ENCODE results near the gene CCR4. TPM values are rescaled to one million over a fixed set of nuclear protein-coding genes. Genes with fewer than 3 reads are reported as not detected.
"Not testable (repeated sequence)": the region's sequence is repeated elsewhere in the genome, so short reads cannot be mapped to it uniquely, and the experiment has no call there.

CCR4 gene
- total and polyA plus RNA-seq, 8 donors: 0.73 to 4.2 (median 2.1) TPM

GRCh38 chr3:32973982-32974381 lies 22.5 kb downstream of the CCR4 start:
- Histone ChIP-seq H3K4me1 (peaks cover 0 to 4% of the 10 kb centered on the region in 2 donors), H3K36me3 (no peaks in the 10 kb centered on the region), H3K27ac (no peak overlapping the region), H3K9me3 (no peaks in the 10 kb centered on the region), H3K27me3 (no peaks in the 10 kb centered on the region), H3K4me3 (no peak overlapping the region)
- TF ChIP-seq, protein P1, sequence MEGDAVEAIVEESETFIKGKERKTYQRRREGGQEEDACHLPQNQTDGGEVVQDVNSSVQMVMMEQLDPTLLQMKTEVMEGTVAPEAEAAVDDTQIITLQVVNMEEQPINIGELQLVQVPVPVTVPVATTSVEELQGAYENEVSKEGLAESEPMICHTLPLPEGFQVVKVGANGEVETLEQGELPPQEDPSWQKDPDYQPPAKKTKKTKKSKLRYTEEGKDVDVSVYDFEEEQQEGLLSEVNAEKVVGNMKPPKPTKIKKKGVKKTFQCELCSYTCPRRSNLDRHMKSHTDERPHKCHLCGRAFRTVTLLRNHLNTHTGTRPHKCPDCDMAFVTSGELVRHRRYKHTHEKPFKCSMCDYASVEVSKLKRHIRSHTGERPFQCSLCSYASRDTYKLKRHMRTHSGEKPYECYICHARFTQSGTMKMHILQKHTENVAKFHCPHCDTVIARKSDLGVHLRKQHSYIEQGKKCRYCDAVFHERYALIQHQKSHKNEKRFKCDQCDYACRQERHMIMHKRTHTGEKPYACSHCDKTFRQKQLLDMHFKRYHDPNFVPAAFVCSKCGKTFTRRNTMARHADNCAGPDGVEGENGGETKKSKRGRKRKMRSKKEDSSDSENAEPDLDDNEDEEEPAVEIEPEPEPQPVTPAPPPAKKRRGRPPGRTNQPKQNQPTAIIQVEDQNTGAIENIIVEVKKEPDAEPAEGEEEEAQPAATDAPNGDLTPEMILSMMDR (IDR thresholded peaks at IDR 0.05): no peak
- DNase-seq: no peak
- intact Hi-C loops (cut with DNase I): no loop called here
- ATAC-seq: no peak

GRCh38 chr3:32975891-32976595 lies 24.6 kb downstream of the CCR4 start:
- Histone ChIP-seq H3K27me3 (no peaks in the 10 kb centered on the region), H3K27ac (no peak overlapping the region), H3K4me1 (no peaks in the 10 kb centered on the region), H3K9me3 (no peaks in the 10 kb centered on the region), H3K36me3 (no peaks in the 10 kb centered on the region), H3K4me3 (no peak overlapping the region)
- TF ChIP-seq, protein P1 (IDR thresholded peaks at IDR 0.05): no peak
- ATAC-seq (no peak), DNase-seq (no peak)
- intact Hi-C loops (cut with DNase I): no loop called here

GRCh38 chr3:32977861-32978260 lies 26.4 kb downstream of the CCR4 start:
- no peaks in the 10 kb centered on the region for H3K27me3 ChIP-seq
- H3K27ac ChIP-seq: no peak overlapping the region
- no peaks in the 10 kb centered on the region for H3K4me1 ChIP-seq
- no peaks in the 10 kb centered on the region for H3K36me3 ChIP-seq
- no peaks in the 10 kb centered on the region for H3K9me3 ChIP-seq
- no peak overlapping the region for H3K4me3 ChIP-seq
- intact Hi-C loops (cut with DNase I): no loop called here
- TF ChIP-seq, protein P1 (IDR thresholded peaks at IDR 0.05): no peak
- no peak for DNase-seq
- no peak for ATAC-seq

- Histone ChIP-seq H3K4me1 (no peaks in the 10 kb centered on the region), H3K27ac (no peak overlapping the region), H3K4me3 (no peak overlapping the region), H3K27me3 (no peaks in the 10 kb centered on the region), H3K9me3 (no peaks in the 10 kb centered on the region), H3K36me3 (no peaks in the 10 kb centered on the region)
- TF ChIP-seq, protein P1 (IDR thresholded peaks at IDR 0.05): no peak
- DNase-seq: no peak
- ATAC-seq: no peak
- intact Hi-C loops (cut with DNase I): no loop called here
Measured at GRCh38 chr3:32978331-32978730, 26.9 kb downstream of the CCR4 start.

DNA sequence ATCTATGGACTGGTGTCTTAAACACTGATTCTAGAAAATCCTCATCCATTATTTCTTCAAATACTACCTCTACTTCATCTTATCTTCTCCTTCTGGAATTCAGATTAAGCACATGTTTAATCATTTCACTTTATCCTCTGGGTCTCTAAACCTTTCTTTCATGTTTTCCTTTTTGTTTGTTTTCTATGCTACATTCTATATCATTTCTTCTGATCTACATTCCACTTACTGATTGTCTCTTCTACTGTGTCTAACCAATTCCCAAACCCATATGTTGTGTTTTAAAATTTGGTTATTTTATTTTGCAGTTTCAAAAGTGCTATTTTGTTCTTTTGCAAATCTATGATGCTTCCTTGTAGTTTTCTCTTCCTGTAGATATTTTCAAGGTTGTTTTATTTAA lies 31.7 kb downstream of the CCR4 start:
- ATAC-seq (no peak), DNase-seq (no peak)
- H3K36me3 ChIP-seq: no peaks in the 10 kb centered on the region
- H3K27ac ChIP-seq: no peak overlapping the region
- H3K4me3 ChIP-seq: no peak overlapping the region
- TF ChIP-seq, protein P1 (IDR thresholded peaks at IDR 0.05): no peak
- H3K27me3 ChIP-seq: no peaks in the 10 kb centered on the region
- H3K9me3 ChIP-seq: no peaks in the 10 kb centered on the region
- no peaks in the 10 kb centered on the region for H3K4me1 ChIP-seq
- intact Hi-C loops (cut with DNase I): no loop called here

DNA sequence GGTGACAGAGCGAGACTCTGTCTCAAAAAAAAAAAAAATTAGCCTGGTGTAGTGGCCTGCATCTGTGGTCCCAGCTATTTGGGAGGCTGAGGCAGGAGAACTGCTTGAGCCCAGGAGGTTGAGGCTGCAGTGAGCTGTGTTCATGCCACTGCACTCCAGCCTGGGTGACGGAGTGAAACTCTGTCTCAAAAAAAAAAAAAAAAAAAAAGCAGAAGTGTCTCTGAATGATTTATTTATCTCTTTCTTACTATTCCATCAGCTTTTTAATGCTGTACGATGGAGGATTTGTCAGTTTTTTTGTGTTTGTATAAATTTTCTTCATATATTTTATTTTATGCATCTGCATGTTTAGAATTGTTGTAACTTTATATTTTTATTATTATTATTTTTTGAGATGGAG lies 33.5 kb downstream of the CCR4 start:
- ATAC-seq; H3K27me3 ChIP-seq; H3K27ac ChIP-seq; H3K9me3 ChIP-seq; H3K4me3 ChIP-seq; DNase-seq; H3K4me1 ChIP-seq; intact Hi-C loops (cut with DNase I); H3K36me3 ChIP-seq: not testable (repeated sequence)
